Chondrocyte (in vitro differentiated cells): Measurements from ENCODE around the gene SIX2. TPM values are rescaled to one million over a fixed set of nuclear protein-coding genes. Genes with fewer than 3 reads are reported as not detected.

ENCODE experiments used
- DNase-seq: peaks from one replicate; pipeline ENCODE4 v3.0.0; 2021; ENCODE audit warnings: mixed read lengths, low spot score
- H3K27ac Mint-ChIP-seq: one replicate; pipeline ENCODE4 v1.8.0; 2021; ENCODE audit warnings: mild to moderate bottlenecking, moderate library complexity, mixed read lengths; ENCODE audit not compliant: unreplicated experiment
- H3K27me3 Mint-ChIP-seq: 2 replicates; pipeline ENCODE4 v1.8.0; 2021; ENCODE audit warnings: low read depth, mixed read lengths
- H3K36me3 Mint-ChIP-seq: 2 replicates; pipeline ENCODE4 v1.8.0; 2021; ENCODE audit warnings: low read depth, mixed read lengths
- H3K4me1 Mint-ChIP-seq: 2 replicates; pipeline ENCODE4 v1.8.0; 2021; ENCODE audit warnings: low read depth, mild to moderate bottlenecking, mixed read lengths
- H3K4me3 Mint-ChIP-seq: one replicate; pipeline ENCODE4 v1.8.0; 2021; ENCODE audit warnings: mild to moderate bottlenecking, moderate library complexity, mixed read lengths; ENCODE audit not compliant: unreplicated experiment
- H3K9me3 Mint-ChIP-seq: 2 replicates; pipeline ENCODE4 v1.8.0; 2021; ENCODE audit warnings: low read depth, mixed read lengths
- total RNA-seq: library from RNA; stranded (reverse); gene quantifications from 3 replicates; pipeline ENCODE4 v1.2.1, GENCODE V29; 2021
- TF ChIP-seq, protein P1 (sequence below): fragments of 200-600 bp; sonication (generic); IDR thresholded peaks from 2 replicates; pipeline ENCODE4 v1.5.0; 2021; ENCODE audit warnings: antibody characterized with exemption, mild to moderate bottlenecking, moderate library complexity

SIX2 gene
- total RNA-seq, 1 donor from 2014 or later: 35.0 TPM

GRCh38 chr2:45006041-45006941 lies 3.0 kb downstream of the SIX2 start:
- H3K27ac Mint-ChIP-seq: peak overlapping the region; percentile 52
- H3K27me3 Mint-ChIP-seq: no peaks in the 10 kb centered on the region
- peaks cover 20% of the 10 kb centered on the region for H3K36me3 Mint-ChIP-seq
- TF ChIP-seq, protein P1, sequence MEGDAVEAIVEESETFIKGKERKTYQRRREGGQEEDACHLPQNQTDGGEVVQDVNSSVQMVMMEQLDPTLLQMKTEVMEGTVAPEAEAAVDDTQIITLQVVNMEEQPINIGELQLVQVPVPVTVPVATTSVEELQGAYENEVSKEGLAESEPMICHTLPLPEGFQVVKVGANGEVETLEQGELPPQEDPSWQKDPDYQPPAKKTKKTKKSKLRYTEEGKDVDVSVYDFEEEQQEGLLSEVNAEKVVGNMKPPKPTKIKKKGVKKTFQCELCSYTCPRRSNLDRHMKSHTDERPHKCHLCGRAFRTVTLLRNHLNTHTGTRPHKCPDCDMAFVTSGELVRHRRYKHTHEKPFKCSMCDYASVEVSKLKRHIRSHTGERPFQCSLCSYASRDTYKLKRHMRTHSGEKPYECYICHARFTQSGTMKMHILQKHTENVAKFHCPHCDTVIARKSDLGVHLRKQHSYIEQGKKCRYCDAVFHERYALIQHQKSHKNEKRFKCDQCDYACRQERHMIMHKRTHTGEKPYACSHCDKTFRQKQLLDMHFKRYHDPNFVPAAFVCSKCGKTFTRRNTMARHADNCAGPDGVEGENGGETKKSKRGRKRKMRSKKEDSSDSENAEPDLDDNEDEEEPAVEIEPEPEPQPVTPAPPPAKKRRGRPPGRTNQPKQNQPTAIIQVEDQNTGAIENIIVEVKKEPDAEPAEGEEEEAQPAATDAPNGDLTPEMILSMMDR: no peak
- no peaks in the 10 kb centered on the region for H3K9me3 Mint-ChIP-seq
- peaks cover 55% of the 10 kb centered on the region for H3K4me1 Mint-ChIP-seq
- no peak for DNase-seq
- peak overlapping the region; percentile 91 for H3K4me3 Mint-ChIP-seq

GRCh38 chr2:45005261-45006002 lies 3.8 kb downstream of the SIX2 start:
- peaks cover 46% of the 10 kb centered on the region for H3K4me1 Mint-ChIP-seq
- peak overlapping the region; percentile 1 for H3K27ac Mint-ChIP-seq
- H3K36me3 Mint-ChIP-seq: peaks cover 20% of the 10 kb centered on the region
- TF ChIP-seq, protein P1: no peak
- no peaks in the 10 kb centered on the region for H3K27me3 Mint-ChIP-seq
- DNase-seq: no peak
- no peaks in the 10 kb centered on the region for H3K9me3 Mint-ChIP-seq
- H3K4me3 Mint-ChIP-seq: peak overlapping the region; percentile 10

DNA sequence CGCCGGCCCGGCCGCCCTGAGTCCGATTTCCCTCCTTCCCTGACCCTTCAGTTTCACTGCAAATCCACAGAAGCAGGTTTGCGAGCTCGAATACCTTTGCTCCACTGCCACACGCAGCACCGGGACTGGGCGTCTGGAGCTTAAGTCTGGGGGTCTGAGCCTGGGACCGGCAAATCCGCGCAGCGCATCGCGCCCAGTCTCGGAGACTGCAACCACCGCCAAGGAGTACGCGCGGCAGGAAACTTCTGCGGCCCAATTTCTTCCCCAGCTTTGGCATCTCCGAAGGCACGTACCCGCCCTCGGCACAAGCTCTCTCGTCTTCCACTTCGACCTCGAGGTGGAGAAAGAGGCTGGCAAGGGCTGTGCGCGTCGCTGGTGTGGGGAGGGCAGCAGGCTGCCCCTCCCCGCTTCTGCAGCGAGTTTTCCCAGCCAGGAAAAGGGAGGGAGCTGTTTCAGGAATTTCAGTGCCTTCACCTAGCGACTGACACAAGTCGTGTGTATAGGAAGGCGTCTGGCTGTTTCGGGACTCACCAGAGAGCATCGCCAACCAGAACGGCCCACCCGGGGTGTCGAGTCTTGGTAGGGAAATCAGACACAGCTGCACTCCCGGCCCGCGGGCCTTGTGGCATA lies 4.6 kb downstream of the SIX2 start:
- Mint-ChIP-seq H3K36me3 (peaks cover 20% of the 10 kb centered on the region), H3K27ac (no peak overlapping the region), H3K4me1 (peaks cover 44% of the 10 kb centered on the region), H3K4me3 (peak overlapping the region; percentile 51), H3K27me3 (no peaks in the 10 kb centered on the region), H3K9me3 (no peaks in the 10 kb centered on the region)
- DNase-seq: no peak
- TF ChIP-seq, protein P1: no peak

GRCh38 chr2:45003579-45004551 lies 5.4 kb downstream of the SIX2 start:
- peak overlapping the region; percentile 35 for H3K4me3 Mint-ChIP-seq
- DNase-seq: no peak

More at GRCh38 chr2:45003579-45004551, 5.4 kb downstream of the SIX2 start:
- Mint-ChIP-seq H3K36me3 (peaks cover 20% of the 10 kb centered on the region), H3K27ac (no peak overlapping the region), H3K4me1 (peaks cover 44% of the 10 kb centered on the region), H3K9me3 (no peaks in the 10 kb centered on the region), H3K27me3 (peaks cover 3% of the 10 kb centered on the region)
- TF ChIP-seq, protein P1: no peak
